HEK293 (cell line): ENCODE measurements around the gene RHOB.

Experiments used
- ATF2 ChIP-seq: fragments of 450-650 bp; formaldehyde crosslinking; IDR thresholded peaks from 2 replicates; pipeline ENCODE4 v1.5.1; 2016; ENCODE audit warnings: missing biosample characterization, missing genetic modification characterization, low read depth
- BCL6B ChIP-seq: fragments of 450-650 bp; formaldehyde crosslinking; IDR thresholded peaks from 2 replicates; pipeline ENCODE4 v1.5.1; 2017; ENCODE audit warnings: missing biosample characterization, missing genetic modification characterization
- CTCF ChIP-seq: fragments of 450-650 bp; formaldehyde crosslinking; IDR thresholded peaks from 2 replicates; pipeline ENCODE4 v1.5.1; 2016; ENCODE audit warnings: missing biosample characterization, missing genetic modification characterization
- PATZ1 ChIP-seq: fragments of 450-650 bp; formaldehyde crosslinking; IDR thresholded peaks from 2 replicates; pipeline ENCODE4 v1.5.1; 2016; ENCODE audit warnings: missing biosample characterization, missing genetic modification characterization
- PBX3 ChIP-seq: sonication (generic); formaldehyde crosslinking; IDR thresholded peaks from 2 replicates; pipeline ENCODE4 v1.8.1; 2022; ENCODE audit warnings: mild to moderate bottlenecking, moderate library complexity, missing genetic modification reagents
- REPIN1 ChIP-seq: fragments of 450-650 bp; formaldehyde crosslinking; IDR thresholded peaks from 2 replicates; pipeline ENCODE4 v1.5.1; 2017; ENCODE audit warnings: missing biosample characterization, missing genetic modification characterization, low read depth
- REST ChIP-seq: fragments of 450-650 bp; formaldehyde crosslinking; IDR thresholded peaks from 2 replicates; pipeline ENCODE4 v1.5.1; 2016; ENCODE audit warnings: missing biosample characterization, missing genetic modification characterization
- SCRT2 ChIP-seq: fragments of 450-650 bp; formaldehyde crosslinking; IDR thresholded peaks from 2 replicates; pipeline ENCODE4 v1.5.1; 2016; ENCODE audit warnings: missing biosample characterization, missing genetic modification characterization
- ZNF140 ChIP-seq: fragments of 450-650 bp; formaldehyde crosslinking; IDR thresholded peaks from 2 replicates; pipeline ENCODE4 v1.5.1; 2016; ENCODE audit warnings: missing biosample characterization, missing genetic modification characterization
- ZNF501 ChIP-seq: fragments of 450-650 bp; formaldehyde crosslinking; IDR thresholded peaks from 2 replicates; pipeline ENCODE4 v1.5.1; 2016; ENCODE audit warnings: missing biosample characterization, missing genetic modification characterization
- ZNF544 ChIP-seq: fragments of 450-650 bp; formaldehyde crosslinking; IDR thresholded peaks from 2 replicates; pipeline ENCODE4 v1.5.0; 2017; ENCODE audit warnings: missing biosample characterization, missing genetic modification characterization
- ZNF704 ChIP-seq: fragments of 450-650 bp; formaldehyde crosslinking; IDR thresholded peaks from 2 replicates; pipeline ENCODE4 v1.5.1; 2016; ENCODE audit warnings: missing biosample characterization, missing genetic modification characterization
- ZSCAN30 ChIP-seq: fragments of 450-650 bp; IDR thresholded peaks from 2 replicates; pipeline ENCODE4 v1.5.1; 2018; ENCODE audit warnings: missing biosample characterization, mild to moderate bottlenecking, missing genetic modification characterization, moderate library complexity

GRCh38 chr2:20468549-20469500 lies 22.0 kb downstream of the RHOB start:
- TF ChIP-seq CTCF = no peak
- TF ChIP-seq REPIN1 = no peak
- TF ChIP-seq ZNF501 = no peak
- TF ChIP-seq REST = no peak
- no peak for TF ChIP-seq SCRT2 (tag by site-specific recombination)
- no peak for TF ChIP-seq ZNF140 (tag by site-specific recombination)
- TF ChIP-seq ZNF544 (tag by site-specific recombination) = no peak
- TF ChIP-seq PBX3 (CRISPR knock-in tag) = no peak
- TF ChIP-seq ZSCAN30 (tag by site-specific recombination) = no peak
- TF ChIP-seq ZNF704 (tag by site-specific recombination) = no peak
- TF ChIP-seq ATF2 (tag by site-specific recombination) = no peak
- TF ChIP-seq BCL6B (tag by site-specific recombination) = no peak
- no peak for TF ChIP-seq PATZ1 (tag by site-specific recombination)
